HG03045 (cell line): ENCODE results near the gene GDF2.

Experiments used
- ATAC-seq: cut with Tn5 transposase; IDR thresholded peaks from one replicate; pipeline ENCODE4 v1.9.1; 2021; ENCODE audit warnings: mild to moderate bottlenecking, moderate library complexity; ENCODE audit not compliant: unreplicated experiment

Gene GDF2

GRCh38 chr10:47290338-47290737, 31.9 kb upstream of the GDF2 start:
- ATAC-seq: no peak

GRCh38 chr10:47291682-47292081, 30.6 kb upstream of the GDF2 start:
- no peak for ATAC-seq

- no peak for ATAC-seq
Observed at GRCh38 chr10:47294057-47294456, 28.2 kb upstream of the GDF2 start.

- ATAC-seq: no peak
Observed at GRCh38 chr10:47294501-47294900, 27.8 kb upstream of the GDF2 start.

- no peak for ATAC-seq
Observed at GRCh38 chr10:47295411-47295810, 26.8 kb upstream of the GDF2 start.

- no peak for ATAC-seq
Observed at GRCh38 chr10:47296156-47296894, 25.9 kb upstream of the GDF2 start.

GRCh38 chr10:47296941-47297340, 25.3 kb upstream of the GDF2 start:
- ATAC-seq: no peak

- no peak for ATAC-seq
Observed at GRCh38 chr10:47297866-47298540, 24.3 kb upstream of the GDF2 start.

- ATAC-seq: no peak
Observed at GRCh38 chr10:47298715-47299114, 23.5 kb upstream of the GDF2 start.

- no peak for ATAC-seq
Observed at GRCh38 chr10:47299611-47300428, 22.4 kb upstream of the GDF2 start, which contains the start of gene GDF10. Gene GDF10 (plus strand): TSS chr10:47300197. CDS start chr10:47300652, 455 bp downstream.

- ATAC-seq: no peak
Observed at GRCh38 chr10:47300429-47300931, 21.8 kb upstream of the GDF2 start.

GRCh38 chr10:47301833-47302232, 20.4 kb upstream of the GDF2 start:
- no peak for ATAC-seq

GRCh38 chr10:47303105-47303504, 19.1 kb upstream of the GDF2 start:
- no peak for ATAC-seq

GRCh38 chr10:47303866-47304265, 18.4 kb upstream of the GDF2 start:
- ATAC-seq: no peak

GRCh38 chr10:47305566-47305965, 16.7 kb upstream of the GDF2 start:
- ATAC-seq: no peak

GRCh38 chr10:47306387-47307210, 15.7 kb upstream of the GDF2 start:
- no peak for ATAC-seq

- ATAC-seq: no peak
Observed at GRCh38 chr10:47307381-47307780, 14.9 kb upstream of the GDF2 start.

GRCh38 chr10:47308775-47309174, 13.5 kb upstream of the GDF2 start:
- no peak for ATAC-seq

GRCh38 chr10:47309408-47310089, 12.7 kb upstream of the GDF2 start:
- ATAC-seq: no peak

GRCh38 chr10:47310090-47310505, 12.2 kb upstream of the GDF2 start:
- no peak for ATAC-seq
